ENCODE data around the gene MRPS12. TPM values are rescaled to one million over a fixed set of nuclear protein-coding genes. Genes with fewer than 3 reads are reported as not detected.
A peak's percentile ranks its signal among the peaks of the same experiment; 100 is the strongest.

Gene MRPS12
- polyA plus RNA-seq, 6 donors from 2014 or later = 66.8 to 117 (median 85.1) TPM

- peaks cover 8 to 17% of the 10 kb centered on the region in 2 donors for H3K36me3 Mint-ChIP-seq
- H3K9me3 Mint-ChIP-seq = no peaks in the 10 kb centered on the region
- peak overlapping the region; percentile 46 to 100 (median 97) for H3K27ac Mint-ChIP-seq
- no peaks in the 10 kb centered on the region for H3K27me3 Mint-ChIP-seq
- H3K4me1 Mint-ChIP-seq = peaks cover 36 to 51% (median 49%) of the 10 kb centered on the region in 3 donors
- H3K4me3 Mint-ChIP-seq = peak overlapping the region; percentile 65 to 100 (median 92)
- ATAC-seq (ENCODE audit: low read depth in 2 of 2) = no peak
- DNase-seq = no peak
Measured at GRCh38 chr19:38900743-38901190, 30.0 kb upstream of the MRPS12 start.

GRCh38 chr19:38901683-38902082 is 29.1 kb upstream of the MRPS12 start:
- peaks cover 8 to 17% of the 10 kb centered on the region in 2 donors for H3K36me3 Mint-ChIP-seq
- H3K27ac Mint-ChIP-seq = peak overlapping the region in 4 of 6 donors; percentile 64 to 97 (median 76)
- no peaks in the 10 kb centered on the region for H3K27me3 Mint-ChIP-seq
- H3K4me3 Mint-ChIP-seq = peak overlapping the region in 6 of 8 donors; percentile 26 to 90 (median 74)
- no peaks in the 10 kb centered on the region for H3K9me3 Mint-ChIP-seq
- peaks cover 36 to 51% (median 47%) of the 10 kb centered on the region in 3 donors for H3K4me1 Mint-ChIP-seq
- ATAC-seq (ENCODE audit: low read depth in 2 of 2) = no peak
- no peak for DNase-seq

- DNase-seq (no peak), ATAC-seq (ENCODE audit: low read depth in 2 of 2) (no peak)
- Mint-ChIP-seq H3K27me3 (no peaks in the 10 kb centered on the region), H3K36me3 (peaks cover 8 to 26% of the 10 kb centered on the region in 2 donors), H3K27ac (peak overlapping the region in 1 of 6 donors; percentile 22), H3K4me1 (peaks cover 24 to 27% (median 25%) of the 10 kb centered on the region in 3 donors), H3K9me3 (no peaks in the 10 kb centered on the region), H3K4me3 (peak overlapping the region in 1 of 8 donors; percentile 57)
Measured at GRCh38 chr19:38904581-38905539, 25.9 kb upstream of the MRPS12 start.

GRCh38 chr19:38905620-38906019 is 25.1 kb upstream of the MRPS12 start:
- DNase-seq (no peak), ATAC-seq (ENCODE audit: low read depth in 2 of 2) (no peak)
- Mint-ChIP-seq H3K4me1 (peaks cover 19 to 21% (median 19%) of the 10 kb centered on the region in 3 donors), H3K9me3 (no peaks in the 10 kb centered on the region), H3K4me3 (no peak overlapping the region), H3K27me3 (no peaks in the 10 kb centered on the region), H3K36me3 (peaks cover 8 to 29% of the 10 kb centered on the region in 2 donors), H3K27ac (peak overlapping the region in 2 of 6 donors; percentile 22 to 69)

- Mint-ChIP-seq H3K4me3 (no peak overlapping the region), H3K27ac (peak overlapping the region in 1 of 6 donors; percentile 47), H3K9me3 (no peaks in the 10 kb centered on the region), H3K4me1 (peaks cover 6 to 14% (median 10%) of the 10 kb centered on the region in 3 donors), H3K27me3 (no peaks in the 10 kb centered on the region), H3K36me3 (peaks cover 8 to 34% of the 10 kb centered on the region in 2 donors)
- ATAC-seq (ENCODE audit: low read depth in 2 of 2) = no peak
- no peak for DNase-seq
Measured at GRCh38 chr19:38907227-38907626, 23.5 kb upstream of the MRPS12 start.

- DNase-seq (no peak), ATAC-seq (ENCODE audit: low read depth in 2 of 2) (no peak)
- peak overlapping the region in 2 of 6 donors; percentile 3 to 62 for H3K27ac Mint-ChIP-seq
- no peak overlapping the region for H3K4me3 Mint-ChIP-seq
- no peaks in the 10 kb centered on the region for H3K9me3 Mint-ChIP-seq
- H3K4me1 Mint-ChIP-seq = peaks cover 6 to 14% (median 10%) of the 10 kb centered on the region in 3 donors
- H3K36me3 Mint-ChIP-seq = peaks cover 8 to 34% of the 10 kb centered on the region in 2 donors
- no peaks in the 10 kb centered on the region for H3K27me3 Mint-ChIP-seq
Measured at GRCh38 chr19:38907670-38908069, 23.1 kb upstream of the MRPS12 start.

- ATAC-seq (ENCODE audit: low read depth in 2 of 2) (peak; percentile 14 to 27), DNase-seq (no peak)
- no peaks in the 10 kb centered on the region for H3K27me3 Mint-ChIP-seq
- H3K4me1 Mint-ChIP-seq = peaks cover 4 to 14% (median 6%) of the 10 kb centered on the region in 3 donors
- no peak overlapping the region for H3K4me3 Mint-ChIP-seq
- H3K36me3 Mint-ChIP-seq = peaks cover 8 to 34% of the 10 kb centered on the region in 2 donors
- peak overlapping the region in 2 of 6 donors; percentile 20 to 39 for H3K27ac Mint-ChIP-seq
- H3K9me3 Mint-ChIP-seq = no peaks in the 10 kb centered on the region
Measured at GRCh38 chr19:38908911-38909310, 21.8 kb upstream of the MRPS12 start.

GRCh38 chr19:38910488-38910887 is 20.3 kb upstream of the MRPS12 start:
- Mint-ChIP-seq H3K9me3 (no peaks in the 10 kb centered on the region), H3K36me3 (peaks cover 0 to 19% of the 10 kb centered on the region in 2 donors)
- no peak for ATAC-seq (ENCODE audit: low read depth in 2 of 2)

GRCh38 chr19:38911388-38912001 is 19.2 kb upstream of the MRPS12 start:
- peaks cover 0 to 9% (median 0%) of the 10 kb centered on the region in 3 donors for H3K4me1 Mint-ChIP-seq
- no peaks in the 10 kb centered on the region for H3K9me3 Mint-ChIP-seq
- H3K4me3 Mint-ChIP-seq = no peak overlapping the region
- H3K27ac Mint-ChIP-seq = no peak overlapping the region
- H3K27me3 Mint-ChIP-seq = no peaks in the 10 kb centered on the region
- ATAC-seq (ENCODE audit: low read depth in 2 of 2) (no peak), DNase-seq (no peak)
- peaks cover 0 to 17% of the 10 kb centered on the region in 2 donors for H3K36me3 Mint-ChIP-seq

More at GRCh38 chr19:38910488-38910887, 20.3 kb upstream of the MRPS12 start:
- Mint-ChIP-seq H3K27me3 (no peaks in the 10 kb centered on the region), H3K4me3 (no peak overlapping the region), H3K4me1 (peaks cover 0 to 9% (median 0%) of the 10 kb centered on the region in 3 donors), H3K27ac (peak overlapping the region in 2 of 6 donors; percentile 57 to 78)
- no peak for DNase-seq

GRCh38 chr19:38912600-38913514 is 17.9 kb upstream of the MRPS12 start:
- Mint-ChIP-seq H3K4me1 (peaks cover 0 to 4% (median 0%) of the 10 kb centered on the region in 3 donors), H3K4me3 (no peak overlapping the region), H3K36me3 (peaks cover 0 to 10% of the 10 kb centered on the region in 2 donors), H3K27me3 (no peaks in the 10 kb centered on the region), H3K9me3 (no peaks in the 10 kb centered on the region), H3K27ac (peak overlapping the region in 2 of 6 donors; percentile 51 to 76)
- no peak for ATAC-seq (ENCODE audit: low read depth in 2 of 2)
- no peak for DNase-seq

GRCh38 chr19:38913958-38914357 is 16.8 kb upstream of the MRPS12 start:
- Mint-ChIP-seq H3K36me3 (peaks cover 0 to 8% of the 10 kb centered on the region in 2 donors), H3K4me1 (peaks cover 0 to 4% (median 0%) of the 10 kb centered on the region in 3 donors), H3K4me3 (peak overlapping the region in 1 of 8 donors; percentile 41), H3K9me3 (no peaks in the 10 kb centered on the region), H3K27me3 (no peaks in the 10 kb centered on the region), H3K27ac (no peak overlapping the region)
- no peak for ATAC-seq (ENCODE audit: low read depth in 2 of 2)
- DNase-seq = no peak

Data from naive B cell (primary cell).